ENCODE data around the gene IKZF2. TPM values are rescaled to one million over a fixed set of nuclear protein-coding genes. Genes with fewer than 3 reads are reported as not detected.
A peak's percentile ranks its signal among the peaks of the same experiment; 100 is the strongest.

IKZF2 gene
- total RNA-seq (10 to 100 TPM in 1 of 4 donors, 1 to 10 TPM in 3; 3.2 to 11.6 (median 6.5) TPM), polyA plus RNA-seq (1 to 10 TPM in 1 of 3 donors, under 1 TPM in 2; 0.29 to 2.2 (median 0.56) TPM)
- long read RNA-seq, donor 1, partial matches to known transcripts, result 0 of 3 reads
- long read RNA-seq, donor 1, other reads (novel, unspliced or antisense), result 3 of 3 reads
- long read RNA-seq, donor 2, partial matches to known transcripts, result 0 of 4 reads
- long read RNA-seq, donor 2, other reads (novel, unspliced or antisense), result 4 of 4 reads

GRCh38 chr2:213151437-213152064 lies at the start of gene IKZF2:
TSS of gene IKZF2 (minus strand) at chr2:213151612. CDS start at chr2:213148629, 2,983 bp downstream.
- Histone ChIP-seq H3K4me1 (peaks cover 31% of the 10 kb centered on the region), H3K4me3 (peak within 1 kb of the TSS; percentile 89), H3K9me3 (no peaks in the 10 kb centered on the region), H3K36me3 (ENCODE audit: insufficient read depth in 1 of 2, low read depth in 1 of 2) (peaks cover 0 to 4% of the 10 kb centered on the region in 2 donors), H3K27ac (peak within 1 kb of the TSS; percentile 96), H3K27me3 (ENCODE audit: insufficient read depth in 3 of 3, low read length in 2 of 3) (no peaks in the 10 kb centered on the region)
- intact Hi-C loops (cut with DNase I), result loop anchor here (2.0 to 10.0 kb wide), 6 partner anchors 49 to 465 kb away; no protein-coding TSS in a partner anchor
- WGBS, 3 donors, result 0 to 1% (median 0%) methylated on average over 23 to 87 of the region's 87 CpGs
- ATAC-seq (peak; percentile 86 to 96 (median 90)), DNase-seq (peak; percentile 89 to 94)
- TF ChIP-seq CTCF (IDR thresholded peaks at IDR 0.05), result no peak

- no peak for TF ChIP-seq CTCF (IDR thresholded peaks at IDR 0.05)
- intact Hi-C loops (cut with DNase I), result no loop called here
- Histone ChIP-seq H3K4me3 (no peak overlapping the region), H3K27ac (no peak overlapping the region), H3K27me3 (ENCODE audit: insufficient read depth in 3 of 3, low read length in 2 of 3) (no peaks in the 10 kb centered on the region), H3K36me3 (ENCODE audit: insufficient read depth in 1 of 2, low read depth in 1 of 2) (no peaks in the 10 kb centered on the region), H3K9me3 (no peaks in the 10 kb centered on the region), H3K4me1 (no peaks in the 10 kb centered on the region)
- ATAC-seq (no peak), DNase-seq (no peak)
Observed at GRCh38 chr2:213199871-213200270, 48.5 kb upstream of the IKZF2 start.

GRCh38 chr2:213189001-213189899 lies 37.8 kb upstream of the IKZF2 start:
- H3K9me3 ChIP-seq, result no peaks in the 10 kb centered on the region
- H3K4me3 ChIP-seq, result no peak overlapping the region
- H3K4me1 ChIP-seq, result no peaks in the 10 kb centered on the region
- WGBS, 3 donors, result 35 to 41% (median 39%) methylated on average over 16 of the region's 16 CpGs
- DNase-seq, result no peak
- no peak for TF ChIP-seq CTCF (IDR thresholded peaks at IDR 0.05)
- ATAC-seq, result no peak
- no peaks in the 10 kb centered on the region for H3K27me3 ChIP-seq (ENCODE audit: insufficient read depth in 3 of 3, low read length in 2 of 3)
- no peak overlapping the region for H3K27ac ChIP-seq
- no peaks in the 10 kb centered on the region for H3K36me3 ChIP-seq (ENCODE audit: insufficient read depth in 1 of 2, low read depth in 1 of 2)
- intact Hi-C loops (cut with DNase I), result no loop called here

GRCh38 chr2:213188533-213188867 lies 37.1 kb upstream of the IKZF2 start:
- no peak for ATAC-seq
- no peaks in the 10 kb centered on the region for H3K4me1 ChIP-seq
- H3K4me3 ChIP-seq, result no peak overlapping the region
- no peaks in the 10 kb centered on the region for H3K36me3 ChIP-seq (ENCODE audit: insufficient read depth in 1 of 2, low read depth in 1 of 2)
- no peaks in the 10 kb centered on the region for H3K9me3 ChIP-seq
- no peaks in the 10 kb centered on the region for H3K27me3 ChIP-seq (ENCODE audit: insufficient read depth in 3 of 3, low read length in 2 of 3)
- 73 to 90% (median 89%) methylated on average over 2 of the region's 2 CpGs for WGBS, 3 donors
- DNase-seq, result no peak
- H3K27ac ChIP-seq, result no peak overlapping the region
- no peak for TF ChIP-seq CTCF (IDR thresholded peaks at IDR 0.05)
- intact Hi-C loops (cut with DNase I), result loop anchor here in 1 of 2 donors (1.0 kb wide), 1 partner anchor 17 kb away; no protein-coding TSS in a partner anchor

All from psoas muscle (tissue), 8 donors.